ENCODE measurements around the gene ATXN7L1. TPM values are rescaled to one million over a fixed set of nuclear protein-coding genes. Genes with fewer than 3 reads are reported as not detected.

The ATXN7L1 gene
- total and polyA plus RNA-seq, 2 donors (not counting 1 experiment from before 2014, with no cell fraction given), result 7.1 to 40.6 TPM

DNA sequence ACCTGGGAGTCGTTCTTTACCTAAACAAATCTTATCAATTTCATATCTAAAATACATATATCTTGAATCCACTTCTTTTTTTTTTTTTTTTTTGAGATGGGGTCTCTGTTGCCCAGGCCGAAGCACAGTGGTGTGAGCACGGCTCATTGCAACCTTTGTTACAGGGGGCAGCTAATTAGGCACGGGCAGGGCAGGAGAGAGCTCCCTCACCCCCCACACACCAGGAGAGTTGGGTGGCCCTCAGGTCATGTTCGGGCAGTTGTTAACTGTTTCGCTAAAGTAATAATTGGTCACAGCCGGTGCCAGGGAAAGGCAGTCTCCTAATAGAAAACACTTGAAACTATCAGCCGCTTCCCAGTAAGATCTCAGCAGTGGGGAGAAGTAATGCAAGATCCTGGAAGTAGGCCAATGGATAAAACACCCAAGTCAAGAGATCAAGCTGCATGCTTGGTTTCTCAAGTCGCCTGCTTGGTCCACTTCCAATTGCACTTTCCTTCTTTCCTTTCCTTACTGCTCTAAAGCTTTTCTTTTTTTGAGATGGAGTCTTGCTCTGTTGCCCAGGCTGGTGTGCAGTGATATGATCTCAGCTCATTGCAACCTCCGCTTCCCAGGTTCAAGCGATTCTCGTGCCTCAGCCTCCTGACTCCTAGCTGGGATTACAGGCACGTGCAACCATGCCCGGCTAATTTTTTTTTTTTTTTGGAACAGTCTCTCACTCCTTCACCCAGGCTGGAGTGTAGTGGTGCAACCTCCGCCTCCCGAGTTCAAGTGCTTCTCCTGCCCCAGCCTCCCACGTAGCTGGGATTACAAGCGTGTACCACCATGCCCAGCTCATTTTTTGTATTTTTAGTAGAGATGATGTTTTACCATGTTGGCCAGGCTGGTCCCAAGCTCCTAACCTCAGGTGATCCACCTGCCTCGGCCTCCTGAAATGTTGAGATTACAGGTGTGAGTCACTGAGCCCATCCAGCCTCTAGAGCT lies 273.8 kb downstream of the ATXN7L1 start:
- Mint-ChIP-seq H3K27me3 (no peaks in the 10 kb centered on the region), H3K4me3 (no peak overlapping the region), H3K27ac (no peak overlapping the region), H3K9me3 (ENCODE audit: insufficient read depth) (no peaks in the 10 kb centered on the region), H3K4me1 (no peaks in the 10 kb centered on the region)
- intact Hi-C loops (cut with micrococcal nuclease), result no loop called here
- no peaks in the 10 kb centered on the region for H4K20me1 ChIP-seq (ENCODE audit: control insufficient read depth, insufficient read depth, low read length, poor library complexity, severe bottlenecking)
- ChIA-PET POLR2A (interaction anchor here (0.7 kb wide), 1 partner anchor 9 kb away, joined by 3 read pairs; no protein-coding TSS in a partner anchor), CTCF (no interaction called here)
- peaks cover 0 to 2% (median 0%) of the 10 kb centered on the region in 3 donors for H3K9me3 ChIP-seq (ENCODE audit: control extremely low read depth in 1 of 3, control insufficient read depth in 2 of 3, insufficient read depth in 1 of 3, low read length in 2 of 3)
- no peaks in the 10 kb centered on the region for H3K27me3 ChIP-seq (replicated peaks in 1 of 4; ENCODE audit: control extremely low read depth in 1 of 4, control insufficient read depth in 3 of 4, insufficient read depth in 4 of 4, low read length in 3 of 4)
- H3K79me2 ChIP-seq (ENCODE audit: control insufficient read depth, insufficient read depth, low read length), result no peaks in the 10 kb centered on the region
- no peaks in the 10 kb centered on the region for H3K4me1 ChIP-seq (ENCODE audit: control insufficient read depth in 2 of 2, insufficient read depth in 2 of 2, low read length in 2 of 2)
- DNase-seq, result no peak
- WGBS (ENCODE audit: insufficient coverage), result 96% methylated on average over 9 of the region's 19 CpGs
- H3K36me3 ChIP-seq (replicated peaks in 1 of 2; ENCODE audit: control extremely low read depth in 1 of 2, control insufficient read depth in 1 of 2, extremely low read depth in 1 of 2, insufficient read depth in 2 of 2, low read length in 1 of 2), result peaks cover 0 to 4% of the 10 kb centered on the region in 2 experiments
- ATAC-seq (ENCODE audit: low read depth), result no peak
- no peak overlapping the region for H2AFZ ChIP-seq (ENCODE audit: insufficient read depth, low read depth, low read length, poor library complexity, severe bottlenecking)
- no peak overlapping the region for H3K27ac ChIP-seq (ENCODE audit: low read length in 2 of 2)
- no peak overlapping the region for H3K4me3 ChIP-seq (ENCODE audit: control extremely low read depth in 1 of 5, extremely low read depth in 1 of 5, insufficient read depth in 1 of 5, low read depth in 2 of 5, low read length in 4 of 5)
- H3K9ac ChIP-seq (ENCODE audit: low read length), result no peak overlapping the region
- H3K4me2 ChIP-seq (replicated peaks; ENCODE audit: low read depth, low read length, poor library complexity, severe bottlenecking), result no peak overlapping the region
- TF ChIP-seq EZH2 (IDR thresholded peaks at IDR 0.05; ENCODE audit: borderline replicate concordance, insufficient read depth, low read depth, low read length, poor library complexity, severe bottlenecking) (no peak), CTCF (IDR thresholded peaks at IDR 0.05) (no peak)
